ENCODE measurements around the gene FBXW8.

DNA sequence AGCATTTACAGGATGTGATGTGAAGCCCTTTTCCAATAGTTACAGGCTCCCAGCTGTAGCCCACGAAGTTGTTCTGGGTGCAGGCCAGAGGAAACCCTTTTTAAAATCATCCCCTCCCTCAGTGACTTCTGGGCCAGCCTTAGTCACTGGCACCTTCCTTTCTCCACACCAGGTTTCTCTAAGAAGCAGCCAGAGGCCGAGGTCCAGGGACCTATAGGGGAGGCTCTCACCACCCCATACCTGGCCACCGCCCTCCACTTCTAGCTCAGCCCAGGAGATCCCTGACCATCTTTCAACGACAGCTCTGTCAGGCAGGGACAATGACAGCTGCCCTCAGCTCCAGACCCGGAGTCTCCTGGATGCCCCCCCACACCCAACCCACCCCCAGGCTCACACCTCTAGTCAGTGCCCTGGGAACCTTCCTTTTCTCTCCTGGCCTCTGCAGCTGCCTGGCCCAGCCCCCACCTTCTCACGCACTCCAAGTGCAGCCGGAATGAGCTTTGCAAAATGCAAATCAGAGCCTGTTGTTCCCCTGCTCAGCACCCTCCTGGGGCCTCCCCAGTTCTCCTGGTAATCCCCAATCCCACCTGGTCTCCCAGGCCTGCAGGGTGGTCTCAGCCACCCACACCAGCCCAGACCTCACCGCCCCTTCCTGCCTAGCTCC, 141.8 kb downstream of the FBXW8 start:
- TF ChIP-seq, protein P1, sequence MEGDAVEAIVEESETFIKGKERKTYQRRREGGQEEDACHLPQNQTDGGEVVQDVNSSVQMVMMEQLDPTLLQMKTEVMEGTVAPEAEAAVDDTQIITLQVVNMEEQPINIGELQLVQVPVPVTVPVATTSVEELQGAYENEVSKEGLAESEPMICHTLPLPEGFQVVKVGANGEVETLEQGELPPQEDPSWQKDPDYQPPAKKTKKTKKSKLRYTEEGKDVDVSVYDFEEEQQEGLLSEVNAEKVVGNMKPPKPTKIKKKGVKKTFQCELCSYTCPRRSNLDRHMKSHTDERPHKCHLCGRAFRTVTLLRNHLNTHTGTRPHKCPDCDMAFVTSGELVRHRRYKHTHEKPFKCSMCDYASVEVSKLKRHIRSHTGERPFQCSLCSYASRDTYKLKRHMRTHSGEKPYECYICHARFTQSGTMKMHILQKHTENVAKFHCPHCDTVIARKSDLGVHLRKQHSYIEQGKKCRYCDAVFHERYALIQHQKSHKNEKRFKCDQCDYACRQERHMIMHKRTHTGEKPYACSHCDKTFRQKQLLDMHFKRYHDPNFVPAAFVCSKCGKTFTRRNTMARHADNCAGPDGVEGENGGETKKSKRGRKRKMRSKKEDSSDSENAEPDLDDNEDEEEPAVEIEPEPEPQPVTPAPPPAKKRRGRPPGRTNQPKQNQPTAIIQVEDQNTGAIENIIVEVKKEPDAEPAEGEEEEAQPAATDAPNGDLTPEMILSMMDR (IDR thresholded peaks at IDR 0.05) = no peak
- TF ChIP-seq POLR2A (IDR thresholded peaks at IDR 0.05) = no peak
